DOHH2 (cell line): ENCODE data around the gene TCOF1.
A peak's percentile ranks its signal among the peaks of the same experiment; 100 is the strongest.

ENCODE experiments used
- H3F3A ChIP-seq: fragments of 200-600 bp; sonication (generic), shearing (Covaris generic); 2 replicates; pipeline ENCODE4 v1.6.0; 2016; ENCODE audit warnings: antibody characterized with exemption, mild to moderate bottlenecking; ENCODE audit not compliant: control insufficient read depth, insufficient read depth
- H3K27ac ChIP-seq: fragments of 200-600 bp; sonication (generic); 2 replicates; pipeline ENCODE4 v1.5.1; 2014; ENCODE audit warnings: low read depth, mild to moderate bottlenecking, low read length, moderate library complexity
- H3K27me3 ChIP-seq: fragments of 200-600 bp; sonication (generic); 2 replicates; pipeline ENCODE4 v1.6.1; 2014; ENCODE audit warnings: mild to moderate bottlenecking, low read length, mixed read lengths; ENCODE audit not compliant: control insufficient read depth
- H3K36me3 ChIP-seq: fragments of 200-600 bp; sonication (generic); 2 replicates; pipeline ENCODE4 v1.6.1; 2014; ENCODE audit warnings: mild to moderate bottlenecking, low read length, moderate library complexity, mixed read lengths; ENCODE audit not compliant: control insufficient read depth
- H3K4me1 ChIP-seq: fragments of 200-600 bp; sonication (generic); 2 replicates; pipeline ENCODE4 v1.6.1; 2014; ENCODE audit warnings: mild to moderate bottlenecking, low read length, mixed read lengths; ENCODE audit not compliant: control insufficient read depth
- H3K4me2 ChIP-seq: fragments of 200-600 bp; sonication (generic); 2 replicates; pipeline ENCODE4 v1.6.0; 2014; ENCODE audit warnings: mild to moderate bottlenecking, low read length, moderate library complexity
- H3K4me3 ChIP-seq: fragments of 200-600 bp; sonication (generic); 2 replicates; pipeline ENCODE4 v1.5.1; 2014; ENCODE audit warnings: mild to moderate bottlenecking, low read length, mixed read lengths
- H3K79me2 ChIP-seq: fragments of 200-600 bp; sonication (generic); 2 replicates; pipeline ENCODE4 v1.6.1; 2014; ENCODE audit warnings: mild to moderate bottlenecking, low read length, mixed read lengths; ENCODE audit not compliant: control insufficient read depth
- H3K9me2 ChIP-seq: fragments of 200-600 bp; sonication (generic); replicated peaks from 2 replicates; pipeline ENCODE4 v1.6.1; 2014; ENCODE audit warnings: mild to moderate bottlenecking, low read length, mixed read lengths; ENCODE audit not compliant: control insufficient read depth
- H3K9me3 ChIP-seq: fragments of 200-600 bp; sonication (generic); 2 replicates; pipeline ENCODE4 v1.6.1; 2014; ENCODE audit warnings: antibody characterized with exemption, low read length, mixed read lengths; ENCODE audit not compliant: control insufficient read depth, insufficient read depth
- H4K20me1 ChIP-seq: fragments of 200-600 bp; sonication (generic); 2 replicates; pipeline ENCODE4 v1.6.0; 2014; ENCODE audit warnings: low read depth, mild to moderate bottlenecking, antibody characterized with exemption, low read length, moderate library complexity; ENCODE audit not compliant: control insufficient read depth, insufficient read depth
- CTCF ChIP-seq: fragments of 200-600 bp; sonication (generic); IDR thresholded peaks from one replicate; pipeline ENCODE4 v1.5.1; 2014; ENCODE audit warnings: antibody characterized with exemption, mild to moderate bottlenecking, low read depth, low read length; ENCODE audit not compliant: poor library complexity, severe bottlenecking
- EZH2phosphoT487 ChIP-seq: fragments of 200-600 bp; sonication (generic); IDR thresholded peaks from 2 replicates; pipeline ENCODE4 v1.6.1; 2017; ENCODE audit warnings: borderline replicate concordance, mild to moderate bottlenecking, antibody characterized with exemption, low read length, moderate library complexity, mixed read lengths

The TCOF1 gene

GRCh38 chr5:150446088-150446487 is 88.6 kb downstream of the TCOF1 start:
- Histone ChIP-seq H3K4me1 (peaks cover 25% of the 10 kb centered on the region), H3K9me3 (no peaks in the 10 kb centered on the region), H3K4me2 (no peak overlapping the region), H3K9me2 (no peaks in the 10 kb centered on the region), H3K79me2 (peaks cover 35% of the 10 kb centered on the region), H4K20me1 (peaks cover 33% of the 10 kb centered on the region), H3K27me3 (no peaks in the 10 kb centered on the region), H3K4me3 (no peak overlapping the region), H3K36me3 (peaks cover 71% of the 10 kb centered on the region), H3K27ac (no peak overlapping the region), H3F3A (peaks cover 74% of the 10 kb centered on the region)
- TF ChIP-seq CTCF = no peak
- TF ChIP-seq EZH2phosphoT487 = no peak

GRCh38 chr5:150446583-150446982 is 89.1 kb downstream of the TCOF1 start:
- Histone ChIP-seq H3K4me1 (peaks cover 25% of the 10 kb centered on the region), H3K79me2 (peaks cover 35% of the 10 kb centered on the region), H3K9me2 (no peaks in the 10 kb centered on the region), H3K9me3 (no peaks in the 10 kb centered on the region), H3K27ac (no peak overlapping the region), H3K4me3 (no peak overlapping the region), H3K36me3 (peaks cover 71% of the 10 kb centered on the region), H4K20me1 (peaks cover 33% of the 10 kb centered on the region), H3K4me2 (no peak overlapping the region), H3F3A (peaks cover 70% of the 10 kb centered on the region), H3K27me3 (no peaks in the 10 kb centered on the region)
- TF ChIP-seq CTCF = no peak
- no peak for TF ChIP-seq EZH2phosphoT487

GRCh38 chr5:150447188-150447587 is 89.7 kb downstream of the TCOF1 start:
- Histone ChIP-seq H3K79me2 (peaks cover 35% of the 10 kb centered on the region), H4K20me1 (peaks cover 33% of the 10 kb centered on the region), H3K4me2 (peak overlapping the region; percentile 92), H3K9me2 (no peaks in the 10 kb centered on the region), H3F3A (peaks cover 64% of the 10 kb centered on the region), H3K27me3 (no peaks in the 10 kb centered on the region), H3K27ac (peak overlapping the region; percentile 83), H3K9me3 (no peaks in the 10 kb centered on the region), H3K4me1 (peaks cover 25% of the 10 kb centered on the region), H3K36me3 (peaks cover 69% of the 10 kb centered on the region), H3K4me3 (peak overlapping the region; percentile 89)
- TF ChIP-seq CTCF (no peak), EZH2phosphoT487 (no peak)

- Histone ChIP-seq H3K27ac (peak overlapping the region; percentile 83), H4K20me1 (peaks cover 33% of the 10 kb centered on the region), H3K4me3 (peak overlapping the region; percentile 89), H3K27me3 (no peaks in the 10 kb centered on the region), H3K9me3 (no peaks in the 10 kb centered on the region), H3F3A (peaks cover 53% of the 10 kb centered on the region), H3K4me2 (peak overlapping the region; percentile 92), H3K4me1 (peaks cover 29% of the 10 kb centered on the region), H3K79me2 (peaks cover 35% of the 10 kb centered on the region), H3K36me3 (peaks cover 62% of the 10 kb centered on the region), H3K9me2 (no peaks in the 10 kb centered on the region)
- no peak for TF ChIP-seq CTCF
- TF ChIP-seq EZH2phosphoT487 = no peak
These were observed 90.8 kb downstream of the TCOF1 start for GRCh38 chr5:150448334-150448733.
